Stomach smooth muscle (tissue), 2 donors: Measurements from ENCODE around the gene HMOX1.
A peak's percentile ranks its signal among the peaks of the same experiment; 100 is the strongest.

Experiments used
- H3K27ac ChIP-seq: one replicate; pipeline ENCODE4 v1.7.0; 2013; ENCODE audit warnings: mild to moderate bottlenecking, low read length, inconsistent platforms
- H3K27me3 ChIP-seq, 2 donors: one replicate each; pipeline ENCODE4 v1.7.0; 2013; ENCODE audit warnings: low read length in 2 of 2; ENCODE audit not compliant: insufficient read depth in 2 of 2, control insufficient read depth in 1 of 2
- H3K36me3 ChIP-seq, 2 donors: one replicate each; pipeline ENCODE4 v1.7.0; 2013; ENCODE audit warnings: low read length in 2 of 2; ENCODE audit not compliant: control insufficient read depth in 2 of 2, insufficient read depth in 2 of 2
- H3K4me1 ChIP-seq: one replicate; pipeline ENCODE4 v1.7.0; 2013; ENCODE audit warnings: low read length; ENCODE audit not compliant: control insufficient read depth, insufficient read depth
- H3K4me3 ChIP-seq, 2 donors: one replicate each; pipeline ENCODE4 v1.7.0; 2013; ENCODE audit warnings: low read length in 2 of 2
- H3K9ac ChIP-seq, 2 donors: one replicate each; pipeline ENCODE4 v1.7.0; 2013; ENCODE audit warnings: low read length in 2 of 2, mild to moderate bottlenecking in 1 of 2
- H3K9me3 ChIP-seq, 2 donors: one replicate each; pipeline ENCODE4 v1.7.0; 2013; ENCODE audit warnings: low read length in 2 of 2; ENCODE audit not compliant: control insufficient read depth in 2 of 2
- donor health status: healthy.
- donor health status: Pancreatic carcinoma.

Gene HMOX1

DNA sequence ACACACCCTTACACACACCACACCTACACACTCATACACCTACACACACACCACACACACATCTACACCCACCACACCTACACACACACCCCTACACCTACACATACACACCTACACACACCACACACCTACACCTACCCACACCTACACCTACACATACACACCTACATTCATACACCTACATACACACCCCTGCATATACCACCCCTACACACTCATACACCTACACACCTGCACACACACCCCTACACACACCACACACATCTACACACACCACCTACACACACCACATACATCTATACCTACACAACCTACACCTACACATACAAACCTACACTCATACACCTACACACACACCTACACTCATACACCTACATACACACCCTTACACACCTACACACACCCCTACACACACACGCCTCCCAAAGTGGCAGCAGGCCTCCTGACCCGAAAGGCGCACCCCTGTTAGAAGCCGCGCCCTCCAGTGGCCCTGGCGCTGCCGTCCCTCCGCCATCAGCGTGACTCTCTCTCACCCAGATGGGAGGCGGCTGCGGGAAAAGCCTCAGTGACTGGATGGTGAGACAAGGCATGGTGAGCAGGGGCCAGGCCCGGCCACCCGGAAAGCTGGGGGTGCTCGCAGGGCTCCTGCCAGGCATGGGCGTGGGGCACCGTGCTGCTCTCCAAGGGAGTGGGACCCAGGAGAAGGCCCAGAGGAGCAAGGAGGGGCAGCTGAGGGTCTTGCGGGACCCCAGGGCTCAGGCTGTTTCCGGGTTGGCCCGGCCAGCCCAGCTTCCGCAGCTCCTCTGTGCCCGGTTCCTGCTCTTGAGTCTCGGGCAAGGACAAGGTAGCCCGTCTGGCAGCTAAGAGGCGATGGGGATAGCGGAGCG, 37.0 kb upstream of the HMOX1 start:
- H3K27me3 ChIP-seq, result no peaks in the 10 kb centered on the region
- H3K9me3 ChIP-seq, result no peaks in the 10 kb centered on the region
- H3K4me3 ChIP-seq, result no peak overlapping the region
- peaks cover 15 to 30% of the 10 kb centered on the region in 2 donors for H3K36me3 ChIP-seq
- H3K27ac ChIP-seq, result no peak overlapping the region
- no peak overlapping the region for H3K9ac ChIP-seq
- H3K4me1 ChIP-seq, result no peaks in the 10 kb centered on the region

GRCh38 chr22:35344956-35345690, 35.8 kb upstream of the HMOX1 start:
- no peak overlapping the region for H3K9ac ChIP-seq
- no peak overlapping the region for H3K4me3 ChIP-seq
- H3K36me3 ChIP-seq, result peaks cover 15 to 25% of the 10 kb centered on the region in 2 donors
- peaks cover 8% of the 10 kb centered on the region for H3K4me1 ChIP-seq
- no peaks in the 10 kb centered on the region for H3K9me3 ChIP-seq
- H3K27me3 ChIP-seq, result no peaks in the 10 kb centered on the region
- H3K27ac ChIP-seq, result no peak overlapping the region

DNA sequence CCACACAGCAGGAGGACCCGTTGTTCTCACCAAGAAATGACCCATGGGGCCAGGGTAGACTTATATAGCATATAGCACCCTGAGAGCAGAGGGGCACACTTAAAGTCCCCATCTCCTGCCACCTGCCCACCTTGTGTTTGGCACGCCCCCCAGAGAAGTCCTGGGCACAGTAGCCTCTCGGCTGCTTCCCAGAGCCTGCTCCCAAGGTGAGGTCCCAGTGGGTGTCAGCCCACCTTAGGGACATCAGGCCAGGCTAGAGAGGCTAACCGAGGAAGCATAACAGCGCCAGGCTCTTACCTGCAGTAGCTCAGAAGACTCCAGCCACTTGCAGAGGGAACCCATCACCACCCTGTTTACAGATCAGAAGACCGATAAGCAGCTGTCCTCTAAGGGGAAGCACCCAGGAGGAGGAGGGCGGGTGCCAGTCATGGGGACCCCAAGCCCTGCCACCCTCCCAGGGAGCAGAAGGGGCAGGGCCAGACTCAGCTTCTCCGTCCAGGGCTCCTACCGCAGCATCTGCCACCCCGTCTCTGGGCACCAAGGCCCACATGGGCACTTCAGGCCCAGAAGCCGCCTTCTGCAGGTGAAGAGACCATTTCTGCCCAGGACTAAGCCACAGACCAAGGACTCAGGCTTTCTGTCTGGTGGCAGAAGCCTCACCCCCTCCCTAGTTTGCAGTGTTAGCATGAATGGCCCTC, 34.9 kb upstream of the HMOX1 start:
- H3K27ac ChIP-seq, result no peak overlapping the region
- H3K27me3 ChIP-seq, result no peaks in the 10 kb centered on the region
- H3K36me3 ChIP-seq, result peaks cover 13 to 18% of the 10 kb centered on the region in 2 donors
- H3K9me3 ChIP-seq, result no peaks in the 10 kb centered on the region
- H3K4me3 ChIP-seq, result no peak overlapping the region
- H3K9ac ChIP-seq, result no peak overlapping the region
- peaks cover 15% of the 10 kb centered on the region for H3K4me1 ChIP-seq

DNA sequence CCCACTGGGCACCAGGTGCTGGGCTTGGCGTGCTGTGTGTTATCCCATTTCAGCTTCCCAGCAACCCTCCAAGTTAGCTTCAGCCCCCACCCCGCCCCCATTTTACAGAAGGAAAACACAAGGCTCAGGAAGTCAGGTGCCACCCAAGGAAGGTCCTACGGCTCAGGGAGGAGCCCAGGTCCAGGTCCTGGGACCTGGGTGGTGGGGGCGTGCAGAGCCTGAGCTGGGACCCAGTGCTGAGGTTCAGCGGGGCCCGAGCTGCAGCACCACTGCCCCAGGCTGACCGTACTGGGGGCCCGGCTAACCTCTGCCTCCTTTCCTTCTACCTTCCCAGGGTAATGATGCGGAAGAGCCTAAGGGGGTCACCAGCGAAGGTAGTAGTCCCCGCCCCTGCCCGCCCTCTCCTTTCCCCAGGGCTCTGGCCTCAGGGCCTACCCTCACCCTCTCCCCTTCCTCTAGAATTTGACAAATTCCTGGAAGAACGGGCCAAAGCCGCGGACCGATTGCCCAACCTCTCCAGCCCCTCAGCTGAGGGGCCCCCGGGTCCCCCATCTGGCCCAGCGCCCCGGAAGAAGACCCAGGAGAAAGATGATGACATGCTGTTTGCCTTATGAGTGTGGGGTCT, 34.2 kb upstream of the HMOX1 start:
- Histone ChIP-seq H3K4me1 (peaks cover 21% of the 10 kb centered on the region), H3K9ac (no peak overlapping the region), H3K27ac (no peak overlapping the region), H3K9me3 (no peaks in the 10 kb centered on the region), H3K36me3 (peaks cover 11 to 12% of the 10 kb centered on the region in 2 donors), H3K4me3 (no peak overlapping the region), H3K27me3 (no peaks in the 10 kb centered on the region)

GRCh38 chr22:35347462-35347861, 33.4 kb upstream of the HMOX1 start:
- H3K36me3 ChIP-seq, result peaks cover 8 to 11% of the 10 kb centered on the region in 2 donors
- H3K9me3 ChIP-seq, result no peaks in the 10 kb centered on the region
- H3K4me3 ChIP-seq, result no peak overlapping the region
- H3K4me1 ChIP-seq, result peaks cover 23% of the 10 kb centered on the region
- H3K27me3 ChIP-seq, result no peaks in the 10 kb centered on the region
- no peak overlapping the region for H3K27ac ChIP-seq
- no peak overlapping the region for H3K9ac ChIP-seq

GRCh38 chr22:35348026-35348590, 32.8 kb upstream of the HMOX1 start:
- no peak overlapping the region for H3K9ac ChIP-seq
- no peak overlapping the region for H3K27ac ChIP-seq
- H3K4me1 ChIP-seq, result peaks cover 27% of the 10 kb centered on the region
- H3K27me3 ChIP-seq, result no peaks in the 10 kb centered on the region
- H3K36me3 ChIP-seq, result peaks cover 6 to 10% of the 10 kb centered on the region in 2 donors
- no peaks in the 10 kb centered on the region for H3K9me3 ChIP-seq
- H3K4me3 ChIP-seq, result no peak overlapping the region

- Histone ChIP-seq H3K9ac (no peak overlapping the region), H3K4me1 (peaks cover 27% of the 10 kb centered on the region), H3K36me3 (peaks cover 5 to 6% of the 10 kb centered on the region in 2 donors), H3K27me3 (no peaks in the 10 kb centered on the region), H3K9me3 (no peaks in the 10 kb centered on the region), H3K27ac (no peak overlapping the region), H3K4me3 (no peak overlapping the region)
Measured at GRCh38 chr22:35348703-35349102, 32.2 kb upstream of the HMOX1 start.

GRCh38 chr22:35349368-35349703, 31.6 kb upstream of the HMOX1 start:
- no peak overlapping the region for H3K4me3 ChIP-seq
- H3K36me3 ChIP-seq, result peaks cover 5 to 6% of the 10 kb centered on the region in 2 donors
- H3K4me1 ChIP-seq, result peaks cover 27% of the 10 kb centered on the region
- no peak overlapping the region for H3K9ac ChIP-seq
- no peaks in the 10 kb centered on the region for H3K9me3 ChIP-seq
- H3K27me3 ChIP-seq, result no peaks in the 10 kb centered on the region
- H3K27ac ChIP-seq, result no peak overlapping the region

GRCh38 chr22:35349704-35350538, 31.0 kb upstream of the HMOX1 start:
- no peaks in the 10 kb centered on the region for H3K9me3 ChIP-seq
- no peaks in the 10 kb centered on the region for H3K27me3 ChIP-seq
- peak overlapping the region in 1 of 2 donors; percentile 82 for H3K4me3 ChIP-seq
- H3K36me3 ChIP-seq, result peaks cover 5 to 6% of the 10 kb centered on the region in 2 donors
- H3K9ac ChIP-seq, result peak overlapping the region; percentile 70 to 75
- peaks cover 27% of the 10 kb centered on the region for H3K4me1 ChIP-seq
- H3K27ac ChIP-seq, result peak overlapping the region; percentile 69
